OCI-LY3 (cell line): ENCODE measurements around the gene UNC50.

Experiments
- H2AFZ ChIP-seq: fragments of 200-600, 300-600 bp; shearing (Covaris generic); 2 replicates; pipeline ENCODE4 v1.6.0; 2014; ENCODE audit warnings: antibody characterized with exemption, low read depth, low read length
- H3K27ac ChIP-seq: fragments of 200-600, 300-600 bp; sonication (generic); 2 replicates; pipeline ENCODE4 v1.5.1; 2014; ENCODE audit warnings: mild to moderate bottlenecking, low read length, moderate library complexity, mixed read lengths
- H3K27me3 ChIP-seq: fragments of 200-600, 300-600 bp; sonication (generic); 2 replicates; pipeline ENCODE4 v1.6.1; 2014; ENCODE audit warnings: low read depth, low read length, mixed read lengths
- H3K36me3 ChIP-seq: fragments of 200-600, 300-600 bp; sonication (generic); replicated peaks from 2 replicates; pipeline ENCODE3; 2014; ENCODE audit warnings: low read depth, low read length, mixed read lengths
- H3K4me1 ChIP-seq: fragments of 300-600, 200-600 bp; sonication (generic); 2 replicates; pipeline ENCODE4 v1.6.1; 2014; ENCODE audit warnings: low read length, mixed read lengths
- H3K4me2 ChIP-seq: fragments of 200-600, 300-600 bp; sonication (generic); 2 replicates; pipeline ENCODE4 v1.6.1; 2014; ENCODE audit warnings: low read length, mixed read lengths
- H3K4me3 ChIP-seq: fragments of 300-600, 200-600 bp; sonication (generic); 2 replicates; pipeline ENCODE4 v1.5.1; 2014; ENCODE audit warnings: antibody characterized with exemption, mild to moderate bottlenecking, low read length, moderate library complexity
- H3K79me2 ChIP-seq: fragments of 300-600, 200-600 bp; shearing (Covaris generic); 2 replicates; pipeline ENCODE4 v1.6.1; 2014; ENCODE audit warnings: mild to moderate bottlenecking, low read length, mixed read lengths
- H3K9ac ChIP-seq: fragments of 300-600, 200-600 bp; shearing (Covaris generic); 2 replicates; pipeline ENCODE4 v1.6.0; 2014; ENCODE audit warnings: mild to moderate bottlenecking, low read length, moderate library complexity
- H3K9me3 ChIP-seq: fragments of 200-600, 300-600 bp; shearing (Covaris generic); 2 replicates; pipeline ENCODE4 v1.6.1; 2014; ENCODE audit warnings: low read length, mixed read lengths; ENCODE audit not compliant: insufficient read depth
- H4K20me1 ChIP-seq: fragments of 200-600, 300-600 bp; sonication (generic); 2 replicates; pipeline ENCODE4 v1.6.1; 2016; ENCODE audit warnings: low read length, mixed read lengths; ENCODE audit not compliant: insufficient read depth
- CTCF ChIP-seq: fragments of 200-600, 300-600 bp; sonication (generic); IDR thresholded peaks from 2 replicates; pipeline ENCODE4 v1.5.1; 2014; ENCODE audit warnings: antibody characterized with exemption, low read length, low read depth
- EZH2phosphoT487 ChIP-seq: fragments of 200-600 bp; shearing (Covaris generic); IDR thresholded peaks from 2 replicates; pipeline ENCODE4 v1.6.1; 2018; ENCODE audit warnings: antibody characterized with exemption, mixed run types, low read depth

UNC50 gene

DNA sequence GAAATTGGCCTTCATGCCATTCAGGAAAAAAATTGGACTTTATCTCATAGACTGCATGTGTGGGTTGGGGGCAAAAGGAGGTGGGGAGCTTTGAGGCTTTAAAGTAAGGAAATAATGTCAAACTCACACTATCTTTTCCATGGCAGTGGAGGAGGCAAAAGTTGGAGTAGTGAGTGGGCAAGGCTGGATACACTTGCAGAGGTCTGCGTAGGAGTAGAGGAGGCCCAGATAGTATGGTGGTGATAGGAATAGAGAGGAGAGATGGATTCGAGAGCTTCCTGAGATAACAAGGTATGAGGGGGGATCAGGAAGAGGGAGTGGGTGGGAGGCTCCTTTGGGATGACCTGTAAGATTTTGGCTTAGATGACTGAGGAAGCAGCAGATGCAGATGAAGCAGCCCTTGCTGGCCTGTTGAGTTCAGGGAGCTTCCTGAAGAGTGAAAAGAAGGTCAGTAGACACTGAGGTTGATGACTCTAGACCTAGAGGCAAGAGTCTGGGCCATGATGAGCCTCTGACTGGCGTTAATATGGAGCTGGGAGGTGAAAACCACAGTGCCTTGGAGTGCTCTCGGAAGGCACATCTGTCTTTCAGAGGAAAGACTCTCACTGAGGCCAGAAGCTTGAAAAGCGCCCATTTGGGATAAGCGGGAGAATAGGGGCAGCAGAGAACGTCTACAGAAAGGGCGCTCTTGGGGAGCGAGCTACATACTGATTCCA, 5.8 kb downstream of the UNC50 start:
- H3K36me3 ChIP-seq, result peaks cover 52% of the 10 kb centered on the region
- TF ChIP-seq CTCF (no peak), EZH2phosphoT487 (no peak)
- H3K9me3 ChIP-seq, result no peaks in the 10 kb centered on the region

GRCh38 chr2:98615481-98615880, 7.1 kb downstream of the UNC50 start:
- H3K27ac ChIP-seq, result no peak overlapping the region
- no peaks in the 10 kb centered on the region; the same call in 1 of the 2 replicates for H4K20me1 ChIP-seq
- peaks cover 11% of the 10 kb centered on the region for H3K79me2 ChIP-seq
- no peaks in the 10 kb centered on the region for H3K27me3 ChIP-seq
- H3K36me3 ChIP-seq, result peaks cover 49% of the 10 kb centered on the region
- no peaks in the 10 kb centered on the region for H3K4me1 ChIP-seq
- TF ChIP-seq CTCF, result no peak
- no peak overlapping the region for H3K4me3 ChIP-seq
- no peaks in the 10 kb centered on the region for H3K9me3 ChIP-seq
- H2AFZ ChIP-seq, result no peak overlapping the region
- no peak overlapping the region for H3K4me2 ChIP-seq
- no peak overlapping the region for H3K9ac ChIP-seq

More for the DNA sequence above, 5.8 kb downstream of the UNC50 start:
- no peak overlapping the region for H3K4me2 ChIP-seq
- H3K79me2 ChIP-seq, result peaks cover 24% of the 10 kb centered on the region
- no peak overlapping the region for H2AFZ ChIP-seq
- no peaks in the 10 kb centered on the region for H3K27me3 ChIP-seq
- no peak overlapping the region for H3K9ac ChIP-seq
- H3K27ac ChIP-seq, result no peak overlapping the region
- no peaks in the 10 kb centered on the region; the same call in 1 of the 2 replicates for H4K20me1 ChIP-seq
- H3K4me3 ChIP-seq, result no peak overlapping the region
- H3K4me1 ChIP-seq, result peaks cover 11% of the 10 kb centered on the region

GRCh38 chr2:98617149-98617548, 8.8 kb downstream of the UNC50 start:
- no peak for TF ChIP-seq EZH2phosphoT487
- no peak for TF ChIP-seq CTCF
- no peak overlapping the region for H3K4me2 ChIP-seq
- no peaks in the 10 kb centered on the region; the same call in 1 of the 2 replicates for H4K20me1 ChIP-seq
- H3K27me3 ChIP-seq, result no peaks in the 10 kb centered on the region
- H3K4me3 ChIP-seq, result no peak overlapping the region
- no peaks in the 10 kb centered on the region for H3K4me1 ChIP-seq
- no peaks in the 10 kb centered on the region for H3K79me2 ChIP-seq
- no peak overlapping the region for H2AFZ ChIP-seq
- no peak overlapping the region for H3K27ac ChIP-seq
- no peak overlapping the region for H3K9ac ChIP-seq
- H3K36me3 ChIP-seq, result peaks cover 38% of the 10 kb centered on the region
- H3K9me3 ChIP-seq, result no peaks in the 10 kb centered on the region

DNA sequence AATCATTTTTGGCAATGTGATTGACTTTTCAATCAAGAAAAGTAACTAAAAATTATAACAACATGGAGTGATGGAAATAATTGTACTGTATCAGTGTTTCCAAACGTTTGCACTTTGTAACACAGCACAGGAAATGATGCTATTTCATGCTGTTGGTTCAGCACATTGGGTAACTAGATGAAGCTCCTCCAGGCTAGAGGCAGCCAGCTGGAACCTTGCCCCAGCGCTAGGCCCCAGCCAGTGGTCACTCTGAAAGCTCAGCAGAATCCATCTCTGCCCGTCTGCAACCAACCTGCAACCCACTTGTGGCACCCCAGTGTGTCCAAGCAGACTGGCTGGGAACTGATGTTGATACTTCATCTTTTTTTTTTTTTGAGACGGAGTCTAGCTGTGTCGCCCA, 15.3 kb downstream of the UNC50 start:
- TF ChIP-seq EZH2phosphoT487 (no peak), CTCF (no peak)
- H3K36me3 ChIP-seq, result no peaks in the 10 kb centered on the region
- no peaks in the 10 kb centered on the region for H4K20me1 ChIP-seq
- peaks cover 3% of the 10 kb centered on the region; the same call in 1 of the 2 replicates for H3K27me3 ChIP-seq
- no peaks in the 10 kb centered on the region for H3K79me2 ChIP-seq
- no peaks in the 10 kb centered on the region for H3K9me3 ChIP-seq
- H3K4me1 ChIP-seq, result no peaks in the 10 kb centered on the region
- H3K27ac ChIP-seq, result no peak overlapping the region
- H3K9ac ChIP-seq, result no peak overlapping the region
- H3K4me3 ChIP-seq, result no peak overlapping the region
- no peak overlapping the region for H2AFZ ChIP-seq
- no peak overlapping the region for H3K4me2 ChIP-seq
